HG02642 (cell line): ENCODE results near the gene STAG1.
"Not testable (repeated sequence)": the region's sequence is repeated elsewhere in the genome, so short reads cannot be mapped to it uniquely, and the experiment has no call there.

ENCODE experiments used
- ATAC-seq: cut with Tn5 transposase; IDR thresholded peaks from one replicate; pipeline ENCODE4 v1.9.1; 2021; ENCODE audit warnings: mild to moderate bottlenecking; ENCODE audit not compliant: unreplicated experiment, poor library complexity

Gene STAG1

DNA sequence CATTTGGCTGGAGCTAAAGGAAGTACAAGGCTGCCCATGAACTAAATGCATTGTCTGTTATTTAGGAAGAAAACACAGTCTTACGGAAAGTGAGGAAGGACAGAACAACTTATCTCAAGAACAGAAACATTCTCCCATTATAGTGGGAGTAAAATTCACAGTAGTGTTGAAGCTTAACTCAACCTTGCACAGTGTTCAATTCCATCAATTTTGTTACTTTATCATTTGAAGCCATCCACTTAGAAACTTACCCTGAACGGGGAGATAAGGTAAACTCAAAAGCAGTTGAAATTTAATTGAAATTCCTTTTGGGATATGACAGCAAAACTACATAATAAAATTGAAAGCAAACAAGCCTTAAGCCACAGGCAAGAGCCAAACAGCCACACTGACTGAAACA, 315.1 kb downstream of the STAG1 start:
- ATAC-seq = no peak

DNA sequence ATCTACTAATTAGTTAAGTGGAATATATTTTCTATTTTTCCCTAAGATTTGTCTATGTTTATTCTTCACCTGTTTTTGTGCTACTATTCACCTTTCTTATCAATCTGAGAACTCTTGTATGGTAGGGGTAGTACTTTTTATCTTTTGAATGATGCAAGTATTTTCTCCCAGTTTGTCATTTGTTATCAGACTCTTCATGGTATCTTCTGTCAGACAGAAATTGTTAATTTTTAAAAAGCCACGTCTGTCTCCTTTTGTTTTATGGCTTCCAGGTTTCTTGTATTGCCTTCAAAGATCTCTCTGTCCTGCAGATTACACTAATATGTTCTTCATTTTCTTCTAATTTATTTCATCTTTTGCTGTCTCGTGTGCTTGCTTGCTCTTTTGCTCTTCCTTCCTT, 317.7 kb downstream of the STAG1 start:
- ATAC-seq = no peak

DNA sequence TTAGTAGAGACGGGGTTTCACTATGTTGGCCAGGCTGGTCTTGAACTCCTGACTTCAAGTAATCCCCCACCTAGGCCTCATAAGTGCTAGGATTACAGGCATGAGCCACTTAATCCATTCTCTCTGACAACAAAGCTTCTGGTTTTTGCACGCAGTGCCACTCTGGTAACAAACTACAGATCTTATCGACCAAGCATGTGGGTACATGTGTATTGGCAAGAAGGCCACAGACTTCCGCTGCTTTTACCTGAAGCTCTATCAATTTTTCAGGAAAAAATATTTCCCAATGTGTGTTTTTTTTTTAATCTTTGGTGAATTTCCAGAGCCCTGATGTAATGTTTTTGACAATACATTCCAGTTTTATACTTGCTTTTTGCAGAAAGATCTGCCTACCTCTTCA, 319.5 kb downstream of the STAG1 start:
- no peak for ATAC-seq

DNA sequence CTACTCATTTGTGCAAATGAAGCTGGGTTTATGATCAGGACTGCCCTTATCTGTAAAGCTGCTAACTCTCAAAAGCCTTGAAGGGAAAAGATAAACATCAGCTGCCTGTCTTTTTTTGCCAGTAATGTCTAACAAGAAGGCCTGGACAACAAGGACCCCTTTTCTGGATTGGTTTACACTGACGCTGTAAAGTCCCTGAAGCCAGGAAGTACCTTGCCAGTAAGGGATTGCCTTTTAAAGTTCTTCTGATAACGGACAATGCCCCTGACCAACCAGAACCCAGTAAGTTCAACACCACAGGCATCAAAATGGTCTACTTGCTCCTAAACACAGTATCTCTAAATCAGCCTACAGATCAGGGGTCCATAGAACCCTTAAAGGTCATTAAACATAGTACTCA, 324.0 kb downstream of the STAG1 start:
- ATAC-seq = no peak

DNA sequence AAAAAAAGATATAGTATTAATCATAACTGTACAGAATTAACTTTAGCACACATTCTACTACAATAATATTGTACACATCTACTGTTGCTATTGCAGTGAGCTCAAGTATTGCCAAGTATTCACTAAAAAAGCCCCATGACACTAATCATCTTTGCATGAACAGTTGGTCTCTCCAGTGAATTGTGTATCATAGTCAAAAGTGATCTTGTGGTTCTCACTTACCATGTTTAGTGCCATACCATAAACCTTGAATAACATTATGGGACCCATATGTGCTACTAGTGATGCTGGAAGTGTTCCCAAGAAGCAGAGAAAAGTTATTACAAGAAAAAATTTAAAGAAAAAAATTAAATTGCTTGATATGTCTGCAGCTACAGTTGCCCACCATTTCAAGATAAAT, 324.9 kb downstream of the STAG1 start:
- no peak for ATAC-seq

DNA sequence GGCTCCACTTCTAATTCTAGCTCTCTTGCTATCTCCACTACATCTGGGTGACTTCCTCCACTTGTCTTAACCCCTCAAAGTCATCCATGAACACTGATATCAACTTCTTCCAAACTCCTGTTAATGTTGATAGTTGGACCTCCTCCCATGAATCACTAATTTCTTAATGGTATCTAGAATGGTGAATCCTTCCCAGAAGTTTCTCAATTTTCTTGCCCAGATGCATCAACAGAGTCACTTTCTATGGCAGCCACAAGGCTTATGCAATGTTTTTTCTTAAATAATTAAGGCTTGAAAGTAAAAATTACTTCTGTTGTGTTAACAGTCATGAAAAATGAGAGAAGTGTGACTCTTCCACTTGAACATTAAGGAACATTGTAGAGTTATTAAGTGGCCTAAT, 337.7 kb downstream of the STAG1 start:
- ATAC-seq = no peak

DNA sequence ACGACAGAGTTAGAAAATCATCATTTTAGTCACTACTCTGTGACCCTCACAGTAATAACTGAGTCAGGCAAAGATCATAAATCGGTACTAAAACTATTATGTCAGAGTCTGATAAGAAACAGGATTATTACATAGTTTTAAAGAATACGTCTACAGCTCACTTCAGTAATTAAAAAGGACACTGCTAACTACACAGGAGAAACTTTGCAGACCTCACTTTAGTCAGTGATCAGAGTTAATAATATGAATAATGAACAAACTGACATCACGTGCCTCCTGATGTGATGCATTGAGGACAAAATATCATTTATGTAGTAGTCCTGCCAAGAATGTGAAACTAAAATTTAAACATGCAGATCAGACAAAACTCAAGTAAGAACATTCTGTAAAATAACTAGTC, 339.9 kb downstream of the STAG1 start:
- ATAC-seq = no peak

DNA sequence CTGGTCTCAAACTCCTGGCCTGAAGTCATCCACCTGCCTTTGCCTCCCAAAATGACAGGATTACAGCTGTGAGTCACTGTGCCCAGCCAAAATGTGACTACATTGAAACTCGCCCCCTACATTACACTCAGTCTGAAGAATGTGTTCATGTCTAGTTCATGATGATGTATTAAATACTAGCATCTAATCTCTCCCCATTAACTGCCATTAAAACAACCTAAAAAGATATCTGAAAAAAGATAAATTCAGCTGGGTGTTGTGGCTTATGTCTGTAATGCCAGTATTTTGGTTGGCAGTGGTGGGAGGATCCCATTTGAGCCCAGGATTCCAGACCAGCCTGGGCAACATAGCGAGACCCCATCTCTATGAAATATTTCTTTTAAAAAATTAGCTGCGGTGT, 342.6 kb downstream of the STAG1 start:
- no peak for ATAC-seq

DNA sequence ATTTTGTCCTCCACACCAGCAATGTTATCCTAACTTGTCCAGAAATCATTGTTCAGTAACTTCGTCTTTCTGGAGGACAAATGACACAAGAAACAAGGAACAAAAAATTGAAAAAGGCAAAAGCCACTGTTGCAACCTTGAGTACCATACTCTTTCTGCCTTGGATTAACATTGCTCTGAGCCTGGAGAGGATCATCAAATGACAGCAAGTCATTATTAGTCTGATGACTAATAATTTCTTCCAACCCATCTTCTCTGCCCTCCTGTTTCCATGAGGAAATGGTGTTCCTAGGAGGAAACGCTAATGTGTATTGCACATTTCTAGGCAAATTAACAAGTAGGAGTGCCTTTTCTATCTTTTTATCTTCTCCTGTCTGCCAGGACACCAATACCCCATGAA, 348.1 kb downstream of the STAG1 start:
- ATAC-seq = no peak

DNA sequence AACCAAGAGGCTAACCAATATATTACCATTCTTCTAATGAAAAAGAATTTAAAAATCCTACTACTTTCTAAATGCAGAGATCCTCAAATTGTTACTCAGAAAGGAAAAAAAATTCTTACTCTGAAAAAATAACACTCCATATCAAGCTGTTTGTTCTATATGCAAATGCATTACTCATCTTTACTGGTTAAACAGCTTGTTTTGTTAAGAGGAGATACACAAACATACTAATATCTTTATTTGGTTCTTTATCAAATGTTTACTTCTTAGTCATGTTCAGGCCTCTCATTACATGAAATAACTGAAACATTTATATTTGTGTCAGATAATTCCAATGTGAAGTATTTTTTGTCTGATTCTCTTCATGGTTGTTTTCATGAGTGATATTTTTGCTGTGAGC, 355.3 kb downstream of the STAG1 start:
- no peak for ATAC-seq

DNA sequence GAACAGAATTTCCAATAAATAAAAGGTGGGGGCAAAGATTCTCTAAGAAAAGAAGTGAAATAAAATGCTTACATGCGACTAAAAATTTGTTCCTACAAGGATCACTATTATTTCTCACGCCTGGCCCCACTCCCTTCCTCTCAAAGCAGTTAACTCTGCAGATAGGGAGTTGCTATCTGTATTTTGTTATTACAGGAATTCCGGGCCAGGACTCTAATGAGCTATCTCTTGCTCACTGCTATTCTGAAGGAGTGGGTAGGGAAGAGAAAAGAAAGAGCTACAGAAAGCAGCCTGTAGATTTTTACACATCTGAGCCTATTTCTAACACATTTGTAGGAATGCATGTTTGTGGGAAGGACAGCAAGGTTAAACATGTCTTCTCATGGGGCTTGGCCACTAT, 361.6 kb downstream of the STAG1 start:
- ATAC-seq = no peak

DNA sequence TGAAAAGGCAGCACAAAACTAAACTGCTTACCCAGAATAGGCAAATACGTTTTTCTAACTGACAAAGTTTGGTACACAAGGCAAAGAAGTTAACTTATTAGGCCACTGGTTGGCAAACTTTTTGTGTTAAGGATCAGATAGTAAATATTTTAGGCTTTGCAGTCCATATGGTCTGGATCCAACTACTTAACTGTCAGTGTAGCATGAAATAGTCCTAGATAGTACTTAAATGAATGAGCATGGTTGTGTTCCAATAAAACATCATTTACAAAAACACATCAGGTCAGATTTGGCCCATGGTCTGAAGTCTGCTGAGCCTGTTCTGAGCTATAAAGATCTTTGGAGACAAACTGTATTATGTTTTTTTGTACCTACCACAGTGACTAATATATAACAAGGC, 365.1 kb downstream of the STAG1 start:
- no peak for ATAC-seq

DNA sequence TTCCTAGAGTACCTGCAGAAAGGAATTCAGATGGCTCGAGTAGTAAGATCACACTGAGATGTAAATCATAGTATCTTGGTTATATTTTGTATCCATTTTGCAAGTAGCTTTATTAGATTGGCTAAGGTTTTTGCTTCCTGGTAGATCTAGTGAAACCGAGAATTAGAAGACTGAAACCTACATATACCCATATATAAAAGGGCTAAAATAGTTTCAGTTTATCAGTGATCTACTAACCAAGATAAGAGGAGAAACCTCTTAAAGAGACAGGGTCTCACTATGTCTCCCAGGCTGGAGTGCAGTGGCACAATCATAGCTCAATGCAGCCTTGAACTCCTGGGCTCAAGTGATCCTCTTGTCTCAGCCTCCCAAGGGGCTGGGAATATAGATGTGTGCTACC, 366.7 kb downstream of the STAG1 start:
- peak; percentile 74 for ATAC-seq

DNA sequence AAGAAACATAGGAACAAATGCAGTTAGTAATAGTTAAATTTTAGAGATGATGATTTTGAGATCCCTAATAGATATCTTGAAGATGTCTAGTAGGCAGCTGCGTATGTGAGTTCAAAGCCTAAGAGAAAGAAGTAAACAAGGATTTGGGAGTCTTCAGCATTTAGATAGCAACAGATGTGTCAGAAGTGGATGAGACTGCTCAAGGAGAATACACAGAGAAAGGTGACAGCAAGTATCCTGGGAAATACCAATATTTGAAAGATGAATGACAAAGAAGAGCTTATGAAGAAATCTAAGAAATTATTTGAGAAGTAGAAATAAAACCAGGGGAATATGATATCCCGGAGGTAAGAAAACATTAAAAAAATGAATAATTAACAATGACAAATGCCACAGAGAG, 371.1 kb downstream of the STAG1 start:
- no peak for ATAC-seq

DNA sequence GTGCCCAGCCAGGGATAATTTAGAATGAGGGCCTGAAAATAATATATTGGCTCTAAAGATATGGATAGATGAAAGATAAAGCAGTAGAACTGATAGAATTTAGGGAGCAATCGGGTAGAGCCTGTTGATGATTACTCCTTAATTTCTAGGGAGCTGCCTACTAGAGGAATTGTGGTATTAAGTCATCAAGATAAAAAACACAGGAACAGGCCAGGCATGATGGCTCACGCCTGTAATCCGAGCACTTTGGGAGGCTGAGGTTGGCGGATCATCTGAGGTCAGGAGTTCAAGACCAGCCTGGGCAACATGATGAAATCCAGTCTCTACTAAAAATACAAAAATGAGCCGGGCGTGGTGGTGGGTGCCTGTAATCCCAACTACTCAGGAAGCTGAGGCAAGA, 371.6 kb downstream of the STAG1 start:
- ATAC-seq = no peak

DNA sequence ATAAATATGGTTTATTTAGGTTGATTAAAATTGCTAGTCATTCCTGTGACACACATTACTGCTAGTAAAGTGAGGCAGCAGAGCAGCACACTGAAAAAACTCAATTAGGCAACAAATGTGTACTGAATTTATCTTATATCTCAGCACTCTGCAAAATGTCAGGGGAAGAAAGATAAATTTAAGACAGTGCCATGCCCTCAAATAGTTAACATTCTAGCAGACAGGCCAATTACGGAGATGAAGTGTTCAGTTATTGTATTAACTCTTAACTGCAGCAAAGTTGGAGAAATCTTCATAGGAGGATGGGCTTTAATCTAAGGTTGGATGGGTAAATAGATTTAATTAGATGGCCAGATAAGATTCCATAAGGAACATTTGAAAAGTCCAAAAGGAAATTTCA, 374.2 kb downstream of the STAG1 start:
- no peak for ATAC-seq

DNA sequence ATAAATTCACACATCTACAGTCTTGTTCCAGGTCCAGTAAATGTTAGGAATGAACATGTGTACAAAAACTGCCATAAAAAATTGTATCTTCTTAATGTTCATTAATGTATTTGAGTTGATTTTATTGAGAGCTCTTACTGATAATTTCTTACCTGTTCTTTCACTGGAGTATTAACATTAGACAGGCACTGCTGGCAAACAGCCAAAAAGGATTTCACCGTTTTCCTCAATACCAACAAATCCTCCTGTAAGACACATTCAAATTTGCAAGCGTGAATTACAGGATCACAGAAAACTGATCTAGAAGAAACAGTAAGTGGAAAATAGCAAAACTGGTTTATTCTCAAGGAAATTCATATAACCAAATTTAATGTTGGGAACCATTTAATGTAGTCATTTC, 374.7 kb downstream of the STAG1 start:
- ATAC-seq = no peak

DNA sequence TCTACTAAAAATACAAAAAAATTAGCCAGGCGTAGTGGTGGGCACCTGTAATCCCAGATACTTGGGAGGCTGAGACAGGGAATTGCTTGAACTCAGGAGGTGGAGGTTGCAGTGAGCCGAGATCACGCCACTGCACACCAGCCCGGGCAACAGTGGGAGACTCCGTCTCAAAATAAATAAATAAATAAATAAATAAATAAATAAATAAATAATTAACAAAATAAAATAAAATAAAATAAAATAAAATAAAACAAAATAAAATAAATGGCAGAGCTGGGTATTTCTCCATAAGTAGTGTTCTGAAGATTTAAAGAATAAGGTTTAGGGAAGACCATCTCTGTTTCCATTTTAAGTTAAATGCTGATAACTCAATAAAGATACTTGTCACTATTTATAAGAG, 376.4 kb downstream of the STAG1 start:
- not testable (repeated sequence) for ATAC-seq

DNA sequence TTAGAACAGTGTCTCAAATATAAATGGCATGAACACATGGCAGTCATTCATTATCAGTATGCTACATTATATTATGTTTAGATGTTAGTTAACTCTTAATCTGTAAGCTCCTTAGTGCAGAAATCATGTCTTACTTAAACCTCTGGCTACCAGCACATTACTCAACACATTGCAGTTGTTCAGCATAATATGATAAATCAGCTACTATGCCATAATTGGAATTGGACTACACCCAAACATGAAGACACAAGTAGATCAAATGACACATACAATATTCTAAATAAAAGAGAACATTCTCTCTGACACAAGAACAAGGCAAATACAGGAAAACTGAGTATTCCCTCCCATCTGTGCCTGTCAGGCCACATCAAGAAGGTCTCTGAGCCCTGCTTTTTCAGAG, 385.9 kb downstream of the STAG1 start:
- ATAC-seq = no peak

DNA sequence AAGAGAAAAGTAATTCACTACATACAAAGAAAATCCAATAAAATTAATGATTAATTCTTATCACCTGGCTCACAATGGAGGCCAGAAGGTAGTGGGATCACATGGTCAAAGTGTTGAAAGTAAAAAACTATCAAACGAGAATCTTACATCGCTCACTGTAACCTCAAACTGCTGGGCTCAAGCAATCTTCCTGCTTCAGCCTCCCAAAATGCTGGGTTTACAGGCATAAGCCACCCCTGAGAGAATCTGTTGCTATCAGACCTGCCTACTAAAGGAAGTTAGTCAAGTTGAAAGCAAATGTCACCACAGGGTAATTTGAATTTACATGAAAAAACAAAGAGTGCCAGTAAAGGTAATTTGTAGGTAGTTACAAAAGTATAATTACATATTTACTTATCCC, 398.7 kb downstream of the STAG1 start:
- peak; percentile 71 for ATAC-seq

DNA sequence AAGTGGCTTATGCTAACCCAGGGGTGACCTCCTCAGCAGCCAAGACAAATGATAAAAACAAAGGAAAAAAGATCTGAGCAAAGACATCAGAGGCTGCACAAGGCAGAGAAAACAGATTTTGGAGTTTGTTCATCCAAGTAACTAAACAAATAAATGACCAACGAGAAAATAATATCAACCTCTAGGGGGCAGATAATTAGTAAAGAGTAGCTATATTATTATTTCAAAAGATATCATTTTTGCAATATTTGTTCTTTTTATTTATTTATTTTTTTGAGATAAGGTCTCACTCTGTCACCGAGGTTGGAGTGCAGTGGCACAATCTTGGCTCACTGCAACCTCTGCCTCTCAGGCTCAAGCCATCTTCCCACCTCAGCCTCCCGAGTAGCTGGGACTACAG, 400.3 kb downstream of the STAG1 start:
- ATAC-seq = no peak

DNA sequence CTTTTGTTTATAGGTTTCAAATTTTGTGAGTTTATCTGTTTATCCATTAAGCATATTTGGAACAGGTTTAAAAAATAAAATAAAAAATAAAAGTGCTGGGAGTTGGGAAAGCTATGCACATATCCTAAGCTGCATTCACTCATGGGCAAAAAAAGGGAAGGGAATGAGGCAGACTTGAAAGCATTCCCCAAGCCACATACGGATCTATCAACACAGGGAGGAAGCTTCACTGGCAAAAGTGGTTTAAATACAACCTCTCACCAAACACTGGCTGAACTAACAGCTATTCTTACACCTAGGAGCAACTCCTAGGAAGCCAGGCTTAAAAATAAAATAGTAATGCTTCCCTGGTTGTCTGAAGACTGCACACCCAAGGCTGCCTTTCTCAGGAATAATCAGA, 400.8 kb downstream of the STAG1 start:
- ATAC-seq = no peak

DNA sequence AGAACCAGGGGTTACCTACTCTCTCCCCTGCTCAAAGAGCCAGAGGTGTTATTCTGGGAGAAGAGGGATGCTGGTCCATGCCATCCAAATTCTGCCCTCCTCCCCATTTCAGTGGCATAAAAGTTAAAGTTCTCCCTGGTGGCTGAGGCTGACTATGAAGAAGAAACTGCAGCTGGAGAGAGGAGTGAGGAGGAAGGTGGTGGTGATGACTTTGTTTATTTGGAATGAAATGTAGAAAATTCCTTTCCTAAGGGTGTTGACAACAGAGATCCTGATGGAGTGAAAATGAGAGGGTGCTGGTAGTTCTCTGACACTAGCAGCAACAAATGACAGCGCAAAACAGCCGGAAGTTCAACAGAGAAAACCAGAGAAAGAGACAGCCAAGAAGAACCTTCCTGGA, 401.6 kb downstream of the STAG1 start:
- no peak for ATAC-seq

DNA sequence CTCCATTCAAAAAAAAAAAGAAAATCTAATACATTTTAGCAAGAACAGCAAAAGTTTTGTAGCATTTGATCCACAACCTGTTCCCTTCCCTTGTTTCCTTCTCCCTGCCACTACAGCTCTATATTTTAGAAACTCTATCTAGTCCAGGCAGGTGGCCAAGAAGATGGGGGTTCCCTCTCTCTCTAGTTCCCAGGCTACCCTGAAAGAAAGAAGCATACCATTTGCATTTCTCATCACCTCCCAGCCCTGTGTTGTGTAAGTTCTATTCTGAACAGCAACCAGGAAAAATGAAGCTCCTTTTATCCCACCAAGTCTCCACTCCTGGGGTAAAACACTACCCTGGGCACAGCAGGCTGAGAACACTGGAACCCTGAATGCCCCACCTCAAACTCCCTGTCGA, 402.0 kb downstream of the STAG1 start:
- ATAC-seq = no peak
